Putamen (tissue), 1 donor: Measurements from ENCODE around the gene CX3CL1.
"Not testable (repeated sequence)": the region's sequence is repeated elsewhere in the genome, so short reads cannot be mapped to it uniquely, and the experiment has no call there.

Experiments used
- DNase-seq: peaks from one replicate; pipeline ENCODE4 v3.0.0-alpha.2; 2016; ENCODE audit warnings: low spot score

The CX3CL1 gene

GRCh38 chr16:57357330-57358085, 14.8 kb upstream of the CX3CL1 start:
- DNase-seq = no peak

DNA sequence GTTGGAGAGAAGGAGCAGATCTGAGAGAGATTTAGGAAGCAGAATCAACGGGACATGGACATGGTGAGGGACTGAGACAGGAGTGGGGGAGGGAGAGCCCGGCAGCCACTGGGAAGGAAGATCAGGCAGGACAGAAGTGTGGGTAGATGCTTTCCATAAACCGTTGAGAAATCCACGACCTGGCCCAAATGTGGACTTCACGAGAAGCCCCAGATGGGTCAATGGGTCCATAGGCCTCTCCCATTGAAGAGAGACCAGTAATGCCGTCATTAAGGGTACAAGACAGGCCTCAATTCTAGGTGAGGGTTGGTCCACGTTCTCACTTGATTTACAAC, 14.2 kb upstream of the CX3CL1 start:
- no peak for DNase-seq

GRCh38 chr16:57358527-57359095, 13.7 kb upstream of the CX3CL1 start, which contains the start of gene CCL22:
Gene CCL22 (plus strand): TSS chr16:57358783. CDS start chr16:57358817, 34 bp downstream.
- DNase-seq = no peak

DNA sequence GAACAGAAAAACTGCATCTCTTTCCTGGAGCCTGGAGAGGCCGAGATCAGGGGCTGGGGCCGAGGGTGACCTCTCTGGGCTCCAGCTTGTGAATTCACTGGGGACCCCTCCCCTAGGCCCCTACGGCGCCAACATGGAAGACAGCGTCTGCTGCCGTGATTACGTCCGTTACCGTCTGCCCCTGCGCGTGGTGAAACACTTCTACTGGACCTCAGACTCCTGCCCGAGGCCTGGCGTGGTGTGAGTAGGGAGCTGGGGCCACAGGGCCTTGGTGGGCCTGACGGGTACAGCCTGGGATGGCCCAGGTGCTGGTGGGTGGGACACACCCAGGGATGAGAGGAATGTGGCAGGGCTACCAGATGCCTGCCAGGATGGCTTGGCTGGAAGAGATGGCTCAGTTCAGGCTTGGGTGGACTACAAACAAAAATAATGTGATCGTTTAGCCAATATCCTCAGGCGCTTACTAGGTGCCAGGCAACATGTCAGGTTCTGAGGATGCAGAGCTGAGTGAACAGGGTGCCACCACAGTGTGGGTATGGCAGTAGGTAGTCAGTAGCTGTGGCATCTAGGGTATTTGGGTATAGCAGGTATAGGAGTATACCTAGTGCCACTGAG, 11.9 kb upstream of the CX3CL1 start:
- no peak for DNase-seq

GRCh38 chr16:57361404-57361803, 10.9 kb upstream of the CX3CL1 start:
- DNase-seq = no peak

GRCh38 chr16:57364143-57364542, 8.1 kb upstream of the CX3CL1 start:
- DNase-seq = no peak

DNA sequence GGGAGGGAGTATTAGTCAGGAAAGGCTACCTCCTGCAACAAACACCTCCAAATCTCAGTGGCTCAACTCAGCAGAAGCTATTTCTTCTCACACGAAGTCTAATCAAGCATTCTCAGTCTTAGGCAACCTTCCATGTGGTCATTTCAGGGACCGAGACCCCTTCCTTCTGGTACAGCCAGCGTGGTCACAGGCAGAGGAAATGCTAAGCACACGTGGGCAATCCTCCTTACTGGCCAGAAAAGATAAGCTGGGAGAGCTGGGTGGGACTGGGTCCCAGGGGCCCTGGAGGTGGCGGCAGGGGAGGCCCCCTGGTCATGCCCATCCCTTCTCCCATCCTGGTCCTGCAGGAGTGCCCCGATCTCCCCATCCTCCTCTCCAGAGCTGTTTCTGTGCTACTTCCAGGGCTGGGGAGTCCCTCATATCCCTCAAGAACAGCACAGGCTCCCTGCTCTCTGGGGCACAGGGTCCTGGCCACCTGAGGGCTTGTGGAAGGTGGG, 5.7 kb upstream of the CX3CL1 start:
- no peak for DNase-seq

DNA sequence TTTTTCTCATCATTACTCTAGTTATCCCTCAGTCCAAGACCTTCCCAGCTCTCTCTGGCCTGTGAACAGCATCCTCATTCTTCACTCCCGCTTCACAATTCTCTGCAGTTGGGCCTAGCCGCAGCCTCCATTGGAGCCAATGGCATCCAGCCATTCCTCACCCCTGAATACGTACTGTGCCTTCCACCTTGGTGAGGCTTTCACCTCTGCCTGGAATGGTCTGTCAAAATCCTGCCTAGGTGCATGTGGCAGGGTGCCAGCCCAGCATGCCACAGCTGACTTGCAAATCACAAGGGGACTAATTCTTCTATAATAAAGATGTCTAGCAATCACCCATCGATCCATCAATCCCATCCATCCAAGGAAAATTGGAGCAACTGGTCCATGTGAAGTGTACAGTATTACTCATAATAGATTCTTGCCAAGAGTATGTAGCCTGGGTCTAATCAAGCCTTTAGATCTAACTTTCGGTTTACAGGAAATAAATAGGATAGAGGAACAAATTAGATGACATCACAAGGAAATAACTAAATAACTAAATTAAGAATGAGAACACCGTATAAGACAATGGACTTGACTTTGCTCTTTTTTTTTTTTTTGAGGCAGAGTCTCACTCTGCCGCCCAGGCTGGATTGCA, 5.1 kb upstream of the CX3CL1 start:
- no peak for DNase-seq

DNA sequence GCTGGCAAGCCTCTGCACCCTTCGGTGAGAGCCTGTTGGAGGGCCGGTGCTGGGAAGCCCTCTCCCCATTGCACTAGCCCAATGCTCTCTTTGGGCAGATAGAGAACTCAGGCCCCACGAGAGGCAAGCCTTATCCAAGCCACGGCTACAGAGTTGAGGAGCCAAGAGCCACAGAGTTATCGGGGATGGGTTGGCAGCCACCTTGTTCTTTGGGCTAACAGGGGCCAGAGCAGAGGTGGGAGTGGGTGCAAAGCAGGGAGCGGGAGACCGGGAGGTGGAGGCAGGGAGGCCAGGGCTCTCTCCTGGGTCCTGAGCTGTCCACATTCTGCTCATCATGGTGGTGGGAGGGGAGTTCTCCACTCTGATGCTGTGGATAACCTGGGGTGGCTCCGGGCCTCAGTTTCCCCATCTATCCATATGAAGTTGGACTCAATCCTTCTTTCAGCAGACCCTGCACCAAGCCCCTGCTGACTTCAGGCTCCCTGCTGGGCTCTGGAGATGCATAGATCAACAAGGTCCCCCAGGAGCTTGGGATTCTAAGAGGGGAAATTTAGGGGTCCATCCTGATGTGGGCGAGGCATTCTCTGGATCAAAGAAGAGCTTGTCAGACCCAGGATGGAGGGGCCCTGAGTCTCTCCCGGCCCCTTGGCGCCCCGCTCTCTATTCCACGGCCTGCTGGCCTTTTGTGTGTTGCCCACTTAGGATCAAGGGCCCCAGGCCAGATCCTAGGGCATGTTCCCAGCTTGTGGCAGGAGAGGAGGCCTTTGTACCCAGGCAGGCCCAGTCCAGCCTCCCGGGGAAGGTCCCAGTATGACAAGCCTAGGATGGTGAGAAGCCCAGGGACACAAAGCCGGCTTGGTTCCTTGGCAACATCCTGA, 557 bp upstream of the CX3CL1 start:
- DNase-seq = no peak

- DNase-seq = peak; percentile 49
Measured at GRCh38 chr16:57373117-57373947, 1.0 kb downstream of the CX3CL1 start.

DNA sequence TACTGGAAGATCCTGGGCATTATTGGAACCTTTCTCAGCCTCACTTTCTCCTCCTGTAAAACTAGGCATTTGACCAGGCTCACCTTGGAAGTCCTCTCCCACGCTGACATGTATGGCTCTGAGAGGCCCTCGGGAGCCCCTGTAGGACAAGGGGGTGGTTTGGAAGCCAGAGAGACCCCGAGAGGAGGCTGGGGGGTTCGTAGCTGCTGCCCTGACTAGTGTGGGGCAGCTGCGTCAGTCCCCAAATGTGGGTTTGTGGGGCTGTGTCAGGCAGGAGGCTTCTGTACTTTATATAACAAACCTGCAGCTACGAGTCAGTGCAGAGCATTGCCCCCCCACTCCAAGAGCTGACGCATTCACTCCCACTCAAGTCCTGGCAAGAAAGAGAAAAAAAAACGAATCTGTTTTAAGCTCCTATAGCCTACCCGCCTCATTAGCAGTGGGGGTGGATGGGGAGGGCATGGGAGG, 1.8 kb downstream of the CX3CL1 start:
- peak; percentile 83 for DNase-seq

DNA sequence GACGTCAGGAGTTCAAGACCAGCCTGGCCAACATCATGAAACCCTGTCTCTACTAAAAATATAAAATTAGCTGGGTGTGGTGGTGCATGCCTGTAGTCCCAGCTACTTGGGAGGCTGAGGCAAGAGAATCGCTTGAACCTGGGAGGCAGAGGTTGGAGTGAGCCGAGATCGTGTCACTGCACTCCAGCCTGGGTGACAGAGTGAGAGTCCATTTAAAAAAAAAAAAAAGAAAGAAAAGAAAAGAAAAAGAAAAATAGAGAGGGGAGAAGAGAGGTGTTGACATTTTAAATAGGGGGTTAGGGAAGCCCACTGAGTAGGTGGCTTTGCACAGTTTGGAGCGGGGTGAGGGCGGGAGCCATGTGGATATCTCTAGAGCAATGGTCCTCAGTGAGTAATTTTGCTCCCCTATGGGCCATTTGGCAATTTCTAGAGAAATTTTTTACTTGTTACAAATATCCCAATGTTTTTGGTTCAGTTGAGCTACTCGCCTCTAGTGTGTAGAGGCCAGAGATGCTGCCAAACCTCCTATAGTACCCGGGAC, 2.7 kb downstream of the CX3CL1 start:
- not testable (repeated sequence) for DNase-seq

GRCh38 chr16:57376313-57376818, 4.1 kb downstream of the CX3CL1 start:
- DNase-seq = peak; percentile 38

GRCh38 chr16:57377080-57377841, 5.0 kb downstream of the CX3CL1 start:
- DNase-seq = no peak

GRCh38 chr16:57379579-57379978, 7.3 kb downstream of the CX3CL1 start:
- DNase-seq = no peak

GRCh38 chr16:57380671-57381462, 8.6 kb downstream of the CX3CL1 start:
- DNase-seq = no peak

GRCh38 chr16:57381791-57382534, 9.7 kb downstream of the CX3CL1 start:
- DNase-seq = no peak
